GM19193 (cell line): Measurements from ENCODE around the gene SLC30A1.

Source experiments
- POLR2A ChIP-seq: IDR thresholded peaks from 4 replicates; pipeline ENCODE4 v1.6.1; 2011; ENCODE audit not compliant: insufficient read depth, insufficient read length; ENCODE audit errors: extremely low read depth

Gene SLC30A1

DNA sequence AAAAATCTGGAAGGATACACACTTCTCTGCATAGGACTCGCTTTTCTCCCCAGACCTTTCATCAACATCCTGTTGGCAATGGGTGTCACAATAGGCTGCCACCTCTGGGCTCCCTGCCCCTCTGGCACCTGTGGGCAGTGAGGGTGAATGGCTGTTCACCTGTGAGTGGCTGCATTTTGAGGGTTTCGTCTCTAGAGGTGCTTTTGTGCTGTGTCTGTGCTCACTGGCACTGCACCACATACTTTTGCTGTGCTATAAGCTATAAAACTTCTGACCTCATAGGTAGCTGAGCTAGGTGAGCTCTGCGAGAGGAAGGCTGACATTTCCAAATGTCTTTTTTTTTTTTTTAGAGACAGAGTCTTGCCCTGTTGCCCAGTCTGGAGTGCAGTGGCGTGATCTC lies 35.9 kb downstream of the SLC30A1 start:
- TF ChIP-seq POLR2A = no peak

DNA sequence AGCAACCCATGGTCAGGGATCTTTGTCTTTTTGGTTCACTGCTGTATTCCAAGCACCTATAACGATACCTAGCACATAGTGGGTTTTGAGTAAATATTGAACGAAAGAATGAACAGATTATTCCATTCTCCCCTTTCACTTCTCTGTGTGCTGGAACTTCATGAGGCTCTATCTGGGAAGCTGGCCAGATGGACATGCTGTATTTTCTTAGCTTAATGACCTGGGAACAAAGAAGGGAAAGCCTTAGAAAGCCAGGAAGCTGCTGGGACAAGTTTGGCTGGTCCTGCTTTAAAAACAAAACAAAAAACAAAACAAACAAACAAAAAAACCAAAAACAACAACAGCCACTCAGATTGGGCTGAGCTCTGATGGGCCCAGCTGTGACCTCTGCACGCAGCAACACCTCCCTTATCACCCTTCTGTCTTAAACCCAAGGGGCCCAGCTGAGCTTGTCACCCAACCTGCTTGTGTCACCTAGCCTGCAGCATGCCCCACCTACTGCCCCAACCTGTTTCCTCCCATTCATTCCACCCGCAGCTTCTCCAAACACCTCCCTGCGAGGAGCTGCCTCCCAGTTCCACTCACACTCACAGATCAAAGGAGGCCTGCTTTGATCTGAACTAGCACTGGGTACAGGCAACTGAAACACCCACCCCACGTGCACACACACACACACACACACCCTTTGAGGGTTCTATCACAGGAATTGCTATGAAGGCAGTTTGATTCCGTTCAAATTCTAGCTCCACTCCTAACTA lies 37.1 kb downstream of the SLC30A1 start:
- no peak for TF ChIP-seq POLR2A

DNA sequence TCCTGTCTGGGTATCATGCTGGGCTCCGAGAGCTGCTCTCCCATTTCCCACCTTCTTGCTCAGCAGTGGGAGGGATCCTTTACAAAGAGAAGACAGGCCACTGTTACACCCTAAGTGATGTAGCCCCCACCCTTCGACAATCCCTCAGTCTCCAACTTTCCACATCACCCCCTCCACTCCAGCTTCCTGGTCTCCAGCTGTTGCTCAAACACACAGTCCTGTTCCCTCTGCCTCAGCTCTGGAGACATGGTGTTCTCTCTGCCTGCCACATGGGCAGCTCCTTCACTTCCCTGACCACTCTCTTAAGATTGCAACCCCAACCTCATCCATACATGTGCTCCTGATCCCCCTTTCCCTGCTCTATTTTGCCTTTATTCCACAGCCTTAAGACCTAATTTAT lies 37.7 kb downstream of the SLC30A1 start:
- no peak for TF ChIP-seq POLR2A

DNA sequence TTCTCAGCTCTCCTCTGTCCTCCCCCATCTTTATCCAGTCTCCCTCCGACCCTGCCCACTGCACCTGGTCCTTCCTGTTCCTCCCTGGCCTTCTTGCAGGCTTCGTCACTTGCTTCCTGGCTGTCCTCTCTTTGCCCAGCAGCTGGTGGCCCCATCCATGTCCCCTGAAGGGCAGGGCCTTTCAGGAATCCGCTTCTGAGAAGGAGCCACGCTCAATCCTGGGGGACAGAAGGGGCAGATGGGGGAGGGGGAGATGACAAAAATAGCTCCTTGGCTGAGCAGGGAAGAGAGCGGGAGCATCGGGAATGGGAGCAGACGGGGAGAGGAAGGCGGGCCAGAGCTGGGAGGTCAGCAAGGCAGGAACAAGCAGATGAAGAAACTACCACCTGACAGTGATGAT lies 40.7 kb downstream of the SLC30A1 start:
- no peak for TF ChIP-seq POLR2A

DNA sequence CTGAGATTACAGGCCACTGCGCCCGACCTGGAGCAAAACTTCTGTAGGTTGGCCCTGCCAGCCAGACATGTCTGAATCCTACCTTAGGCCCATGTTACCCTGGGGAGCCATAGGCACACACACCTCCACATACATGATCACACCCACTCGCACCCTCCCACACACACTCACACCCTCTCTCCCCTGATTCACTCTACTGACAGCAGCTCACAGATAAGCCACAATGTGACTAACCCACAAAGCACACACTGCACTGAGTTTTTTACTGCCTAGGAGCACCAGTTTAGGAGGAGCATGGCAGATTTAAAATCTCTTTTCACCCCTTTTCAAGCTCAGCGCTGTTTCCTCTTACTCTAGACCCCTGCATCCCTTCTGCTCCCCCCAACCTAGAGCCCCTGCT lies 41.7 kb downstream of the SLC30A1 start:
- no peak for TF ChIP-seq POLR2A

DNA sequence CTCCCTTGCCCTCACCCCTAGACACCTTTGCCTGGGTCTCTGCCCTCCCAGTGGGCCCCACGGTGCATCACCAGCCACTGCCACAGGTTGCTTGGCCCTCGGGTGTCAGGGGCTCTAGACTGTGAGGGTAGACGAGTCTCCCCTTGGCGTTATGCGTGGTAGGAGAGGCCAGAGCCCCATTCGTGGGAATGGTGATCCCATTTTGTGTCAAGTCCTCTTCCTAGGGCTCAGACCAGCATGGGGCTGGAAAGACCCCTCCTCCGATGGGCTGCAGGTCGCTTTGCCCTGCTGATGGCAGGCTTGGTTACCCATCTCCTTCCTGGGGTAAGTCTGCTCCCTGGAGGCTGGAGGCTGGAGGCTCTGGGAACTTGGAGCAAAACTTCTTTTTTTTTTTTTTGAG lies 42.4 kb downstream of the SLC30A1 start:
- no peak for TF ChIP-seq POLR2A

DNA sequence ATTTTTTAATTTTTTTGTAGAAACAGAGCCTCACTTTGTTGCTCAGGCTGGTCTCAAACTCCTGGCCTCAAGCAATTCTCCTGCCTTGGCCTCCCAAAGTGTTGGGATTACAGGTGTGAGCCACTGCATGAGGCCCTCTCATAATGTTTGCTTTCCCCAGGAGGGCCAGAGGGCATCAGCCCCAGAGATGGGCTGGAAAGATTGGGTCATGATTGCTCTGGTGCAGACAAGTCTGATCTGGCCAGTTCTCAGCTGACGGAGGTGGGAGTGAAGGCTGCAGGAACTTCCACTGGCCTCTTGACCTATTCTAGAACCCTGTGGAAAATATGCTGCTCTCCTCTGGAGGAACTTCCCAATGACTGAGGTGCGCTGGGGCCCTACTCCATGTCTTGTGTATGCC lies 43.6 kb downstream of the SLC30A1 start:
- TF ChIP-seq POLR2A = no peak

DNA sequence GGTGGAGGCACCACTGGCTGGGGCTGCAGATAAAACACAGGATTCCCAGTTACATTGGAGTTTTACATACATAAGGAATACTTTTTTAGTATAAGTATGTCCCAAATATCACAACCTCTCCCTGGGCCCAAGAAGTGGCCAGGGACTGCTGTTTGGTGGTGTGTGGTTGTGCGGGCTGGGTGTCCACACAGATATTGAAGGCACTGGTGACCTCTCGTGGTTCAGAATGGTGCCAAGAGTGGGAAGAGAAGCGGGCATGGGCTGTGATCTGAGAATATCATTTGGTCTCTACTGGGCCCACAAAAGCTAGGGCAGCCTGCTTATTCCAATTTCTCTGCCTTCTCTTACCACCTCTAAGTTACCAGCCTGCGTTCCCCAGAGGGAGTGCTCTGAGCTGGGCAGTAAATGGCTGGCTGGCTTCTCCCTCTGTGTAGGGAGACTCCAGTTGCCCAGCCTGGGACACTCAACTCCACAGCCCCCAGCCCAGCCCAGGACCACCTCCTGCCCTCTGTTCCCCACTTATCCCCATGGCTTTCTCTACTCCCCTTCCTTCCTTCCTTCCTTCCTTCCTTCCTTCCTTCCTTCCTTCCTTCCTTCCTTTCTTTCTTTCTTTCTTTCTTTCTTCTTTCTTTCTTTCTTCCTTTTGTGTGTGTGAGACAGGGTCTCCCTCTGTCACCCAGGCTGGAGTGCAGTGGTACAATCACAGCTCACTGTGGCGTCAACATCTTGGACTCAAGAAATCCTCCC lies 44.2 kb downstream of the SLC30A1 start:
- TF ChIP-seq POLR2A = no peak

DNA sequence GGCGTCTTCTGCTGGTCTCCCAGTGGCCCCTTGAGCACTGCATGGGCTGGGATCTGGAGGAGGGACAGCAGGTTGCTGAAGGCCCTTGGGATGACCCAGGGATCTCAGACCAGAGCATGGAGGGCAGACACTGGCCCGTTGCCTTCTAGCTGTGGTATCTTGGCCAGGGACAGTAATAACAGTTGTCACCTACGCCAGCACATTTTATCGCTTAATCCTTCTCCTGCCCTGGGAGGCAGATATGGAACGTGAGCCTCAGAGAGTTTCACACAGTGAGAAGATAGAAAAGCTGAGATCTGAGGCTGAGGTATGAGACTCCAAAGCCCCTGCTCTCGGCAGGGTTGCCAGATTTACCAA lies 46.9 kb downstream of the SLC30A1 start:
- no peak for TF ChIP-seq POLR2A

DNA sequence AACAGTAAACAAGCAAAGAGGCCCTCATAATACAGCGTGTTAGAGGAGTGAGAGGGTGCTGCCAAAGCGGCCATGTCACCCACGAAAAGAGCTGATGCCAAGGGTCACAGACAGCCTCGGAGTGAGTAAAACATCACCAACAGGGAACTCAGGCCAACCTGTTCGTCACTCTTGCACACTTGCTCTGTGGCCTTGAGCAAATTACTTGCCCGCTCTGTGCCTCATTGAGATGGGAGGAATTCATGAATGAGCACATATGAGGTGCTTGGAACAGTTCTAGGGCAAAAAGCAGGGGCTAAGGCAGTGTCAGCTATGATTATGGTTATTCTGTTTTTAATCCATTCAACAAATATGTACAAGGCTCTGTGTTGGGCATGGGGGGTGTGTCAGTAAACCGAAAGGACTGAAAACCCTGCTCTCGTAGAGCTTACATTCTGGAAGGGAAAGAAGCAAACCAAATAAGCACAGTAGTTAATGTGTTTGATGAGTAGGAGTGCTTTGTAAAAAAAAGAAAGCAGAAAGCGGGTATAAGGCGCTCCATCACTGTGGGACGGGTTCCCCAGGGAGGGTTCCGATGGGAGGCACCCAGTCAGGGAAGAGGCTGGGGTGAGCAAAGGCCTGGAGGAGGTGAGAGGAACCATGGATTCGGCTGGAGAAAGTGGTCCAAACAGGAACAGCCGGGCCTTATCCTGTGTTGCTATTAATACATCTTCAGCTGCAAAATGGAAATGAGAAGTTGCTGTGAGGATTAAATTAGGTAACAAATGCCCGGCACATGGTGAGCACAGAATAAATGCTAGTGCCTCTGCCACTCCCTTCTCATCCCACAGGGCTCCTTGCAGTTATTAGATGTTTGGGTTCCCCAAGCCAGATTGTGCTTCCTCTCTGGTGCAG lies 47.5 kb downstream of the SLC30A1 start:
- no peak for TF ChIP-seq POLR2A

DNA sequence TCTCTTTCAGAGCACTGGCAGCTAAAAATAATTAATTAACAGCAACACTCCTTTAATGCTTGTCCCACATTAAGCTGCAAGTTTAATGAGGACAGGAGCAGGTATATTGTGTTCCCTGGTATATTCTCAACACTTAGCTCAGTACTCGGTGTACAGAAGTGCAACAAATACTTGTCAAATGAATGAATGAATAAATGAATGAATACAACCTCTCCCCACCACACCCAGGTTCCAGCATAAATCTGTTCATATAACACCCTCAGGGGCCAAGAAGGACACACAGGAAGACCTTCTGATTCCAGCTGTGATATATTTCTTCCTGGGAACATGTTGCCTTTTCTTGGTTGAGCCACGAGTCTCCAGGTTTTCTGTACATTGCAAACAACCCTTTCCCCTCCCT lies 48.9 kb downstream of the SLC30A1 start:
- TF ChIP-seq POLR2A = no peak

DNA sequence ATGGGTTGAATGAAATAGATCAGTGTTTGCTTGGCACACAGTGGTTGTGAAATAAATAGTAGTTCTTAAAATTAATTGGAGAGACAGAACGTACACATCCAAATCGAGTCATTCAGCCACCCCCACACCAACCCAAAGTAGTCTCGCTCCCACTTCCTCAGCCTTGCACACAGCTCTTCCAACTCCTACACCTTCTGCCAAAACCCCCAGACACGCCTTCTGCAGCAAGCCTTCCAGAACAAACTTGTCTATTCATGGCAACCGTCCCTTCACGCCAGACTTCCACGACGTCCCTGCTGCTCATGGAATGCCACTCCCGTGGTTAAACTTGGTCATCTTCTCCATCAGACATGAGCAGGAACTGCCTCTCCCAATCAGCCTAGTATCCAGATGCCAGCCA lies 49.5 kb downstream of the SLC30A1 start:
- TF ChIP-seq POLR2A = no peak

DNA sequence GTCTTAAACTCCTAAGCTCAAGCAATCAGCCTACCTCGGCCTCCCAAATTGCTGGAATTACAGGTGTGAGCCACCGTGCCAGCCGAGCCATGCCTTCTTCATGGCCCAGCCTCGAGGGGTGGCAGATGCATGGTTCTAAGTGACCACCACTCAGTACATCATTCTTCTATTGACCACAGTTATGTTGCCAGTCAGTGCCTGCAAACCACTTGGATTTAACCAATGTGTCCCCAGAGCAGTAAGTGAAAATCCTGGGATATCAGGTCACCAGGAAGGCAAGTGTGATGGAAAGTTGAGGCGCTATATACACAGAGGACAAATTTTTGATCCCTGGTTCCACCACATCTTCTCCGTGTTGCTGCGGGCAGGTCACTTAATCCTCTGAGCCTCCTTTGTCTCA lies 50.0 kb downstream of the SLC30A1 start:
- no peak for TF ChIP-seq POLR2A

DNA sequence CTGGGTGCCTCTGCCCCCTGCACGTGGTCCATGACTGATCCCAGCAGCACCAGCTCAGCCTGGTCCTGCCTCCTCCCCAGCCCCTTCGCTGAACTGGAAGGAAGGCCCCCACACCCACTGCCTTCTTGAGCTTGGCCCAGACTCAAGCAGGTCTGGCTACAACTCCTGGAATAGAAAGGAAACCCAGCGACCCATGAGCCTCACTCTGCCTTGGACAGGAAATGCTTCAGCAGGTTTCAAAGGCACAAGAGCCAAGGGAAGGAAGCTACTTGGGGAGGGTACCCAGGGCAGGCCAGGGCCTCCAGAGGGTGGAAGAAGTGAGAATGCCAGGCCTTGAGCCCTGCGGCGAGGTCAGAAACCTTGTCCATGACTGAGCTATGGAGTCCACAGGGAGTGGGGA lies 51.1 kb downstream of the SLC30A1 start:
- no peak for TF ChIP-seq POLR2A

DNA sequence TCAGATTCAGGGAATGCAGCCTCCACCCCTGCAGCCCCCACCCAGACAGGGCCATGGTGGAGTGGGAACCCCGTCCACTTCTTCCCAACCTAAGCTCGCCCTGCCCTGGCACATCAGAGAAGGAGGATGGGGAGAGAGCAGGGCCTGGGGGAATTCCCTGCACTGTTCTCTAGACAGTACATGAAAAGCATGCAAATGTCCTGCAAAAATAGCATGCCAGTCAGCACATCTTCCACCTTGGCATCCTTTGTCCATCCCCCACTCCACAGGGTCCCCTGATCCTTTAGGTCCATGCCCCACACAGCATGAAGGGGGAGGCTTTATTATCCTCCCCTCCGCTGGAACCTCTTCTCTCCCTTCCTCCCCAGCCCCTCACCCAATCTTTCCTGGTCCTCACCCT lies 52.0 kb downstream of the SLC30A1 start:
- no peak for TF ChIP-seq POLR2A
